Measurements from ENCODE around the gene BRI3.

Gene BRI3

DNA sequence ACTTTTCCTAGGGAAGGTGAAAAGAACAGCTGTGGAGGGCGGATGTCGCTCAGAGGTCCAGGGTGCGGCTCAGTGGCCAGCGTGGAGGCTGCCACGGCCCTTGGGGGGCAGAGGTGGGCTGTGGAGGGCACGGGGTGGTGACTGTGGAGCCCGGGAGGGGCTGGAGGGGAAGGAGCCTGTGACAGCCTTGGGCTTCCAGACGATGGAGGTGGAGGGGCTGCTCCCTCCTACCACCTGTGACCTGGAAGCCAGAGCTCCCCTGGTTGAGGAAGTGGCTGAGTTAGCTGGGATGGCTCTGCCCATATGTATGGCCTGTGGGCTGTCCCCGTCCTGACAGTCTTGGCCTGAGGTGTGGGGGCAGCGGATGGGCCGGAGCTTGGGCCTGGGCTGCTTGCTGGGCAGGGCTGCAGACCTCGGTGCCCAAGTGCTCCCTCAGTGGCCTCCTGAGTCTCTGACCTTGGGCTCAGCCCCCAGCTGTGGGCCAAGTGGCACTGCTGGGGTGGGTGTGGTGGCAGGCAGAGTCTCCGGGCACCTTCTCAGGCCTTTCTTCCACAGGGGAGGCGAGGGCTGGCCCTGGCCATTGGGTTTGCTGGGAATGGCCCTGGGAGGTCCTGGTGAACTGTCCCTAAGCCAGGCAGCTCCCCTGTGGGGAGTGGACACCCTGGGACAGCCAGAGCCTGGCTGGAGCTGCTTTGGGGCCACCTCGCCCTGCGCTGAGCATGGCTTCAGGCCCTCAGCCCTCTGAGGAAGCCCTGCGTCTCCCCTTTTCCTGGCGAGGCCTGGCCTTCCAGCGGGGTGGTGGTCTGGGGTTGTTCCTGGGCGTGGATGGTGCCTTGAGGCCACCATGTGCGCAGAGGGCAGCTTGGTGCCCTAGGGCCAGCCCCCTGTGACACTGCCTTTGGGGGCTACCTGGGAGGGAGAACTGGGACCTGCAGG lies 3.9 kb downstream of the BRI3 start:
- H3K4me3 ChIP-seq: peak overlapping the region; percentile 75 to 86
- intact Hi-C loops (cut with DNase I; ENCODE audit: low total_unique reads): no loop called here

DNA sequence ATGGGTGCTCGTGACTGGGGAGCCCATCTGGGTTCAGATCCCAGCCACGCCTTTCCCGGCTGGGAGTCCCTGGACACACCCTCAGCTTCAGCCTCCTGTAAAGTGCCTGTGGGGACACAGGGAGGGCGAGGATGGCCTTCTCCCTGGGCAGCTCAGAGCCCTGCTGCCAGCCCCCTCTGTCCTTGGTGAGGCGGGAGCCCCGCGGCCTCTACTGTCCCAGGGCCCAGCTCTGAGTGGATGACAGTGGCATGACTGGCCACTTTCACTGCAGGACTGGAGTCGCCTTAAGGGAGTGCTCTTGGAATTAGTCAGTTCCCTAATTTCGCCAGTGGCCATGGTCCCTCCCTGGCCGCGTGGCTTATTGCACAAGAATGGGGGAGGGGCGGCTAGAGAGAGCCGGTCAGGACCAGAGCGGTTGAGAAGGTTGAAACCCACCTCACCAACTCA lies 4.6 kb downstream of the BRI3 start:
- peak overlapping the region; percentile 93 to 98 for H3K27ac ChIP-seq
- H3K9me3 ChIP-seq: no peaks in the 10 kb centered on the region
- peaks cover 12 to 75% (median 60%) of the 10 kb centered on the region in 4 donors for H3K4me1 ChIP-seq
- no peaks in the 10 kb centered on the region for H3K27me3 ChIP-seq
- H3K4me3 ChIP-seq: peak overlapping the region; percentile 75 to 86
- intact Hi-C loops (cut with DNase I; ENCODE audit: low total_unique reads): no loop called here
- peak; percentile 85 to 91 for DNase-seq
- H3K36me3 ChIP-seq: peaks cover 0 to 37% (median 30%) of the 10 kb centered on the region in 3 donors
- TF ChIP-seq, protein P1, sequence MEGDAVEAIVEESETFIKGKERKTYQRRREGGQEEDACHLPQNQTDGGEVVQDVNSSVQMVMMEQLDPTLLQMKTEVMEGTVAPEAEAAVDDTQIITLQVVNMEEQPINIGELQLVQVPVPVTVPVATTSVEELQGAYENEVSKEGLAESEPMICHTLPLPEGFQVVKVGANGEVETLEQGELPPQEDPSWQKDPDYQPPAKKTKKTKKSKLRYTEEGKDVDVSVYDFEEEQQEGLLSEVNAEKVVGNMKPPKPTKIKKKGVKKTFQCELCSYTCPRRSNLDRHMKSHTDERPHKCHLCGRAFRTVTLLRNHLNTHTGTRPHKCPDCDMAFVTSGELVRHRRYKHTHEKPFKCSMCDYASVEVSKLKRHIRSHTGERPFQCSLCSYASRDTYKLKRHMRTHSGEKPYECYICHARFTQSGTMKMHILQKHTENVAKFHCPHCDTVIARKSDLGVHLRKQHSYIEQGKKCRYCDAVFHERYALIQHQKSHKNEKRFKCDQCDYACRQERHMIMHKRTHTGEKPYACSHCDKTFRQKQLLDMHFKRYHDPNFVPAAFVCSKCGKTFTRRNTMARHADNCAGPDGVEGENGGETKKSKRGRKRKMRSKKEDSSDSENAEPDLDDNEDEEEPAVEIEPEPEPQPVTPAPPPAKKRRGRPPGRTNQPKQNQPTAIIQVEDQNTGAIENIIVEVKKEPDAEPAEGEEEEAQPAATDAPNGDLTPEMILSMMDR (IDR thresholded peaks at IDR 0.05): no peak

More for the DNA sequence above, 3.9 kb downstream of the BRI3 start:
- no peaks in the 10 kb centered on the region for H3K27me3 ChIP-seq
- TF ChIP-seq, protein P1 (IDR thresholded peaks at IDR 0.05): no peak
- H3K9me3 ChIP-seq: no peaks in the 10 kb centered on the region
- H3K4me1 ChIP-seq: peaks cover 12 to 80% (median 63%) of the 10 kb centered on the region in 4 donors
- no peak for DNase-seq
- H3K27ac ChIP-seq: peak overlapping the region; percentile 93 to 98
- peaks cover 0 to 30% (median 23%) of the 10 kb centered on the region in 3 donors for H3K36me3 ChIP-seq

DNA sequence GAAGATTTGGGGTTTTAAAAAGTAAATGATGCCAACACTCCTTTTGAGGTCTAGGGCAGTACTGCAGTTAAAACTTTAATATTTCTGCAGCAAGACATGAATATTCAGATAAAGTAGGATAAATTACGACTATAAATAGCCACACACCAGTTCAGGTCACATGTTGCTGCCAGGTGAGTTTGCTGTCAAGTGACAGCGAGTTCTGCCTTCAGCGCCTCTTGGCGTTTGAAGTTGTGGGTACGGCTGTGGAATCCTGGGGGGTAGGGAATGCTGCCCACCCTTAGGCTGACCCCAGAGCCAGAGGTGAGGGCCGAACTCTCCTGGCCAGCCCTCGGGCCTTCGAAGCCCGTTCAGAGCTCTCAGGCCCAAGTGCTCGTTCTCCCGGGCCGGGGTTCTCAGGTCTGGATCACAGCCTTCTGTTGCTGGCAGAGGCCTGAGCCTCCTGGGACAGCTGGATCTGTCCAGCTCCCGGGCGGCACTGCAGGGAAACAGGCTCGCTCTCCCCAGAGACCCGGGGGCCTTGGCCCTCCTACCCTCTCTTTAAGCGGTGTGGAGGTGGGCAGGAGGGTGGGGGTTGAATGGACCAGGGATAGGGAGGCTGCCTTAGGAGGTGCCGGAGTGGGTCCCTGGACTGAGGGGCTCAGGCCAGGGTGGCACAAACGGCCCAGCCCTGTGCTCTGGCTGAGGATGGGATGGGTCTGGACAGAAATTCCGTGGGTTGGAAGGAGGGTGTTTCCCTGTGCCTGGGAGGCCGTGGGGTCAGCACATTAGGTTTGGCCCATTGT lies 5.4 kb downstream of the BRI3 start:
- no peaks in the 10 kb centered on the region for H3K9me3 ChIP-seq
- no peaks in the 10 kb centered on the region for H3K27me3 ChIP-seq
- peak overlapping the region; percentile 93 to 98 for H3K27ac ChIP-seq
- intact Hi-C loops (cut with DNase I; ENCODE audit: low total_unique reads): no loop called here
- peaks cover 12 to 75% (median 60%) of the 10 kb centered on the region in 4 donors for H3K4me1 ChIP-seq
- H3K4me3 ChIP-seq: peak overlapping the region; percentile 75 to 86
- TF ChIP-seq, protein P1 (IDR thresholded peaks at IDR 0.05): no peak
- DNase-seq: no peak
- H3K36me3 ChIP-seq: peaks cover 5 to 45% (median 38%) of the 10 kb centered on the region in 3 donors

DNA sequence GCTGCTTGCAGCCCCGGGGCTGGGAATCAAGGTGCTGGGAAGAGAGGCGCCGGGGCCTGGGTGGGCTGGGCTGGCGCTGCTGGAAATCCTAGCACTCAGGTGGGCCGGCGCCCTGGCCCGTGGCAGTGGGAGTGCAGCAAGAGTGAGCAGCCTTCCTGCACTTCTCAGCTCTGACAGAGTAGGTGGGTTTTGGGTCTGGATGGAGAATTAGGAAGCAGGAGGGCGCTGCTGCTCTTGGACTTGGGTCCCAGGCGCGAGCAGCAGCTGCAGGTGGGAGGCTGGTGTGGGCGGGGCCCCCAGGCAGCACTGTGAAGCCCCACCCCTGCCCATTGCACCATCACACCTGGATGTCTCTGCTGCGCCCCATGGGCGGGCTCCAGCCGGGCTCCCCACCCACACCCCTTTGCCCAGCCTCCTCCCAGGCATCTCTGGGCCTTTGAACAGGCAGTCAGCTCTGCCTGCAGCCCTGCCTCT lies 6.0 kb downstream of the BRI3 start:
- H3K4me3 ChIP-seq: peak overlapping the region in 1 of 2 donors; percentile 86
- no peaks in the 10 kb centered on the region for H3K27me3 ChIP-seq
- peaks cover 12 to 73% (median 60%) of the 10 kb centered on the region in 4 donors for H3K4me1 ChIP-seq
- no peaks in the 10 kb centered on the region for H3K9me3 ChIP-seq
- no peak for DNase-seq
- intact Hi-C loops (cut with DNase I; ENCODE audit: low total_unique reads): no loop called here
- H3K36me3 ChIP-seq: peaks cover 12 to 51% (median 44%) of the 10 kb centered on the region in 3 donors
- H3K27ac ChIP-seq: peak overlapping the region; percentile 93 to 98
- TF ChIP-seq, protein P1 (IDR thresholded peaks at IDR 0.05): no peak

DNA sequence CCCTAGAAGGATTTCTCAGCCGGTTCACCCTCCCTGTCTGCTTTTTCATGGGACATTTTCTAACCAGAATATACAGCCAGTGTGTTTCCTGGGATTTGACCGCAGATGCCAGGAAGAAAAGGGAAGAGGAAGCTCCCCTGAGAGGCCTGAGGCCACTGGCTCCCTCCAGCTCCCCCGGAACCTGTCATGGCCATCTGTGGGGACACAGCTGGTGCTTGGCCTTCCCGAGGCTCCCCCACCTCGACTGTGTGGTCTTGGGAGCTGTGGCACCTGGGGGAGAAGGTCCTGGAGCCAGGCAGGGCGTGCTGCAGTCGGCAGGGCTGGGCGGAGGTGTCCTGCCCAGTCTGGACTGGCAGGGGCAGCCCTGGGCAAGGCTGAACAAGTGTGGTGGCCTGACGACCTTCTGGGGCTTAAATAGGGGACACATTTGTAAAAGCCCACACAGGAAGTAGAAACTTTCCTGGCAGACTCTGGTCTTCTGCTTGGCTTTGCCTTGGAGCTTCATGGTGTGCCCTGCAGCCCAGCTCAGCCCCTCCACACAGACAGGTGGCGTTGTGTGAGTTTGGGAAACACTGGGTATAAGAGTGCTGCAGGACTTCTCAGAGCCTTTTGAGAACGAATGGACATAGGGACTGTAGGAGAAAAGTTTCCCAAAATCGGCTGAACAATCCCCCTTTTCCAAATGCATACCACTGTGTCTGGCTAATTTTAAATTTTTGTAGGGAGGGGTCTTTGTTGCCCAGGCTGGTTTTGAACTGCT lies 6.8 kb downstream of the BRI3 start:
- peaks cover 12 to 65% (median 56%) of the 10 kb centered on the region in 4 donors for H3K4me1 ChIP-seq
- DNase-seq: no peak
- intact Hi-C loops (cut with DNase I; ENCODE audit: low total_unique reads): no loop called here
- no peaks in the 10 kb centered on the region for H3K9me3 ChIP-seq
- H3K27me3 ChIP-seq: no peaks in the 10 kb centered on the region
- H3K4me3 ChIP-seq: no peak overlapping the region
- peaks cover 19 to 58% (median 52%) of the 10 kb centered on the region in 3 donors for H3K36me3 ChIP-seq
- TF ChIP-seq, protein P1 (IDR thresholded peaks at IDR 0.05): no peak
- H3K27ac ChIP-seq: peak overlapping the region in 1 of 2 donors; percentile 93

Measured in tibial artery (tissue), 4 donors.